Activated CD8-positive, alpha-beta memory T cell treated with anti-CD3 and anti-CD28 coated beads, Interleukin-2, amount 50 U/mL, for 24 hours (primary cell): Measurements from ENCODE around the gene ATL2.
"Not testable (repeated sequence)": the region's sequence is repeated elsewhere in the genome, so short reads cannot be mapped to it uniquely, and the experiment has no call there.

Experiments used
- DNase-seq: peaks from one replicate; pipeline ENCODE4 v3.0.0-alpha.2; 2020; ENCODE audit errors: extremely low read depth

ATL2 gene

DNA sequence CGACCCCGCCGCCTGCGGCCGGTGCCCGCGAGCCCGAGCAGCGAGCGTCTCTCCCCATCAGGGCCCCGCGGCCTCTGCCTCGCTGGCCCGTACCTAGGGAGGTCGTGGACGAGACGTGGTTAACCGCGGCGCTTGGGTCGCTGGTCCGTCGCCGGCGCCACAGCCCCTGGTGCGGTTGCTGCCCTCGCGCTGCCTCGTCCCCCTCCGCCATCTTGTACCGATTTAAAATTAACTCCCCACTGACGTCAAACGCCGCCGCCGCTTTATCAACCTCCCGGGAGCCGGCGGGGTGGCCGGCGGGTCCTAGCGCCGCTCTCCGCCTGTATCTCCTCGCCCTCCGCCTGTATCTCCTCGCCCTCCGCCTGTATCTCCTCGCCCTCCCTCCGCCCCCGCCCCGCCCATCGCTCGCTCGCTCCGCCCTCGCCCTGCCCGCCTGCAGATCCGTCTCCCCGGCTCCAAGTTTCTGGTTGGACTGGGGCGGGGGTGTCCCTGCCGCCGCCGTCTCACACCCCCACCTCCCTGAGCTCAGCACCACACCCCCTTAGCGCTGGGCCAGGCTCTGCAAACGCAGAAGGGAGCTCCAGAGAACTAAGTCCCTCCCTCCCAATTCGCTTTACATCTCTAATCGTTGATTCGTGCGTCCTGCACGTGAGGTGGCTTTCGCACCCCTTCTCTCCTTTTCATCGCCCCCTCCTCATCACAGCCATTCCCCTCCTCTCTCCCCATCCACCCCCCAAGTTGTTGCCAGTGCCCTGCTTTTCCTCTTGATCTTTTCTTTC is at the start of gene ATL2:
ATL2 (minus strand) TSS at position 224 of the 779 bp plus-strand sequence; CDS start at position 211, 13 bp downstream.
- peak; percentile 87 for DNase-seq

DNA sequence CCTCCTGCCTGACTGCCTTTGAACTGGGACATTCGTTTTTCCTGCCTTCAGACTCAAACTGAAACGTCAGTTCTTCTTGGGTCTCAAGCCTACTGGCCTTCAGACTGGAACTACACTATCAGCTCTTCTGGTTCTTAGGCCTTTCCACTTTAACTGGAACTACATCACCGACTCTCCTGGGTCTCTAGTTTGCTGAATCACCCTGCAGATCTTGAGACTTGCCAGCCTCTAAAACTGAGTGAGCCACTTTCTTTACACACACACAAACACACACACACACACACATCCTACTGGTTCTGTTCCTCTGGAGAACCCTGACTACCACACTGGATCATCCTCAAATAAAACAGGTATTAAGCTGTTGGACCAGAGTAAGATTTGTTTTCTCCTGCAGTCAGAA is 46.7 kb upstream of the ATL2 start:
- no peak for DNase-seq

DNA sequence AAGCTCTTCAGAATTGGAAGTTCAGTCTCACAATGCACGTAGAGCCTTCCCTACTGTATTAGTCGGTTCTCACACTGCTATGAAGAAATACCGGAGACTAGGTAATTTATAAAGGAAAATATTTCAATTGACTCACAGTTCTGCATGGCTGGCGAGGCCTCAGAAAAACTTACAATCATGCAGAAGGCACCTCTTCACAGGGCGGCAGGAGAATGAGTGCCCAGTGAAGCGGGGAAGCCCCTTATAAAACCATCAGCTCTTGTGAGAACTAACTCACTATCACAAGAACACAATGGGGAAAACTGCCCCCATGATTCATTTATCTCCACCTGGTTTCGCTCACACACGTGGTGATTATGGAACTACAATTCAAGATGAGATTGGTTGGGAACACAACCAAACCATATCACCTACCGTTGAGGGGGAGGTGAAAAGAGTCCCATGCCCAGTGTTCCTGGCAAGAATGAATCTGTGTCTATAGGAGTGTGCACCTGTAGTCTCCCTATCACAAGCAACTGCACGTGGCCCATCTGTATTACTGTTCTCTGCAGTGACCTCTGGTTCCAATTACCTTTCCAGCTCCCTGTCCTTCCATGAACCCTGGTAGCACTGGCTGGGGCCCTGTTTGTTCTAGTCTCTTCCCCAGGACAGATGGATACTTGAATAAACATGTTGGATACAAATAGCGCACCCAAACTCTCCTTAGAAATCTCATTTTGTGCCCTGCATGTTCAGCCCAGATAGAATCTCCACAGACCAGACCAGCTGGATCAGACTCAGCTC is 44.4 kb upstream of the ATL2 start:
- DNase-seq, result no peak

DNA sequence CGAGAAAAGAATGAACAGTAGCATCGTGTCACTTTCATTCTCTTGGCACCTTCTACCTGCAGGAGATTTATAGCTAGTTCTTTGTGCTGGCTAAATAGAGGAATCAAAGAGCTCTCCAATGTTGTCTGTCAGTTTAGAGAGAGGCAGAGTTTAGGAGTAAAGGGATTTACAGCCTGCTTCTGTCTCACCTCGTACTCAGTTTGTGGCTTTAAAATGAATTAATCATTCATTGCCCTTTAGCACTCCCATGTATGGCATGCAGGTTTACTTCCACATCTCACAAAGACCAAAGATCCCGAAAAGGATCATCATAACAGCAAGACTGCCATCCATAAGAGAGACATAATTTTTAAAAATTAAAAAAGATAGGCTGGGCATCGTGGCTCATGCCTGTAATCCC is 42.4 kb upstream of the ATL2 start:
- no peak for DNase-seq

DNA sequence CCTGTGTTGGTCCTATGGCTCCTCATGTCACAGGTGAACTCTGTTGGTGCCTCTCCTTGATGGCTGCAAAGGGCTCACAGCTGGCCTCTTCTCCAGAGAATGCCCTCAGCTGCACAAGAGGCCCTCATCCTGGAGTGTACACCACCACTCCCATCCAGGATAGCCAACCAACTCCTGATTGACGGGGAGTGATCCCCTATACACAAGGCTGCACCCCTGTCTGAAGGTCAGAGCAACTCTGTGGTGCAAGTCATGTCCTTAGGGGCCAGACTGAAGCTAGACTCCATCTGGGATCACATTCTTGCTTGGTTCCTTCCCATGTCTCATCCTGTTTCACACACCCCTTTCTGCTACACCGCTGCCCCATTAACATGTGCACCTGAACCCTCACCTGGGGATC is 41.7 kb upstream of the ATL2 start:
- no peak for DNase-seq

DNA sequence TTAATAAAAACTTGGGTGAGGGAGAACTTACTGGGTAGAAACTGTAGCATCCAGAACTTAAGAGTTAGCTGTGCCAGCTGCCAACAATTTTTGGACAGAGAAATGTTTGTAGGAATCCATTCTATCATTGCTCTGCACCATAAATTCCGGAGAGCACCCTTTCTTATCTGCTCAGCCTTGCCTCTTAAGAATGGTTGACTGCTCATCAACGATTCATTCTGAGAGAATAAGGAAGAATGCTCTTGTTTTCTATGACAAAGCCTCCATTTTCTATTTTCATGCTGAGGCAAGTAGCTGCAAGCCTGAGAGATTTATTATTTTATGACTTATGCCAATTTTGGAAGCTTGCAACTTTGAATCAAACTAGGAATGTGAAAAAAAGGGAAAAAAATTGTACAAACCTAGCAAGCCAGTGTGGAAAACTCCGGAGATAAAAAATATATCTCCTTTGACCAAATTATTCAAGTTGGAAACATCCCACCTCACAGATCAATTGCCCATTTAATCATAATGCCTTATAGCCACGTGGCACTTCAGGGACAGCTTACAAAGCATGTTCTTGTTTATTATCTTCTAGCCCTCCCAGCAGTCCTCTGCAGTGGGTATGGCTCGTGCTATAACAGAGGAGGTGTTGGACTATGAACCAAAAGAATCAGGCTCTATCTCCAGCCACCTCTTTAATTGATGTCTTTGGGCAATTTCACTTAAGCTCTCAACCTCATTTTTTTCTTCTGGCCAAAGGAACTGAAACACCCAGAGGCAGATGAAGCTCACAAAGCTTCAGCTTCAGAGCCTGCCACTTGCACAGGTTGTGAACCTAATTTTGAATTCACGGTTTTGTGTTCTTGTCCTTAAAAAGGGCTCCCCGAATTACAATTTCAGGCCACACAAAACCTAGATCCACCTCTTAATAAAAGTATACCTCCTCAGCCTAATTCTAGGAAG is 40.9 kb upstream of the ATL2 start:
- no peak for DNase-seq

DNA sequence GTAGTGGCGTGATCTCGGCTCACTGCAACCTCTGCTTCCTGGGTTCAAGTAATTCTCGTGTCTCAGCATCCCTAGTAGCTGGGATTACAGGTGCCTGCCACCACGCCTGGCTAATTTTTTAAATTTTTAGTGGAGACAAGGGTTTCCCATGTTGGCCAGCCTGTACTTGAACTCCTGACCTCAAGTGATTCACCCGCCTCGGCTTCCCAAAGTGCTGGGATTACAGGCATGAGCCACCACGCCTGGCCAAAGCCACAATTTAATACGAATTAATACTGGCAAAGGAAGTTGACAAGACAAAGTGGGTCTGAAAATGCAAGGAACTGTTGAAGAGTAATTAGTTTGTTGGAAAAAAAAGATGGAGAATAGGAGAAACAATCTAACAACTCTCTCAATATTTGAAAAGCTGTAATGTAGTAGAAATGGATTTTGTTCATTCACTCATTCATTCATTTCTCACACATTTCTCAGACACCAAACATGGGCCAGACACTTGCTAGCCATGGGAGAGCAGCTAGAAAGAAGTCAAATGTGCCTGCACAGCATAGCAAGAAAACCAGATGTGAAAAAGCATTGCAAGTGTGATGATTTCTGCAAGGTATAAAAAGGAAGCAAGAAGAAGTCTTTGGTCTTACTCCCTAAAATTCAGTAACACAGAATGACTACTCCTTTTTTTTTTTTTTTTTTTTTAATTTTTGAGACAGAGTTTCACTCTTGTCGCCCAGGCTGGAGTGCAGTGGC is 39.4 kb upstream of the ATL2 start:
- no peak for DNase-seq

DNA sequence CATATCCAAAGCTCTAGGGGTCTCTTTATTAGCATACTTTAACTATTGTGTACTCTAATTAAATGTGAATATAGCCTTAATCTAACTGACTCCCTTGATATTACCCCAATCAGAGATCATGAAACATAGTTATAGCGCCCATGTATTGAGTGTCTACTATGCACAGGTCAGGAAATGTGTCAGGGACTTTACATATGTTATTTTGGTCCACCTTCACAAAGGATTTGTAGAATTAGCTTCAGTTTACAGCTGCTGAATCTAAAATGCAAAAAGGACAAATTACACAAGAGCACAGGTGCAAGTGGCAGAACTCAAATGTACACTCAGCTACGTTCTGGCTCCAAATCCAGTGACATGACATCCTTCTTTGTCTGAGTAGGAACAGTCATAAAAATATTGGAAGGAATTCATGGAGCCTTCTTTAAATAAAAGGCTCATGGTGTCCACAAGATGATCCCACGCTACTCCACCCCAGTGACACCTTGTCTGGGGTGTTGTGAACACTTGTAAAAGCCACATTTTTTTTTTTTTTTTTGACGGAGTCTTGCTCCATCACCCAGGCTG is 38.7 kb upstream of the ATL2 start:
- DNase-seq, result no peak

DNA sequence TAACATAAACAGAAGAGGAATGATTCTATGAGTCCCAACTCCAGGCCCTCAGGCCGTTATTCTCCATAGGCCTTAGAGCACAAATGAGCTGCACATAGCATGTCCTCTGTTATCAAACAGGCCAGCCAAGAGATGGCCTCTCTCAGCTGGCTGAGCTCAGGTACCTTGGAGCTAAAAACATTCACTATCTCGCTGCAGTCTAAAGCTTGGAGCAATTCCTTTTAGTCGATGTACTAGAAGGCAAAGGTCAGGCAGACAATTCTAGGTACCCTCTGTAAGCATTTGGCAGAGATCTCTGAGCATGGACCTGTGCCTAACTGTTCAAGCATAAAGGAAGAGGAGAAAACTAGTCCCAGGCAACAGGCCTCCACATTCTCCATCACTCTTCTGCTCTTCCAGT is 38.0 kb upstream of the ATL2 start:
- no peak for DNase-seq

DNA sequence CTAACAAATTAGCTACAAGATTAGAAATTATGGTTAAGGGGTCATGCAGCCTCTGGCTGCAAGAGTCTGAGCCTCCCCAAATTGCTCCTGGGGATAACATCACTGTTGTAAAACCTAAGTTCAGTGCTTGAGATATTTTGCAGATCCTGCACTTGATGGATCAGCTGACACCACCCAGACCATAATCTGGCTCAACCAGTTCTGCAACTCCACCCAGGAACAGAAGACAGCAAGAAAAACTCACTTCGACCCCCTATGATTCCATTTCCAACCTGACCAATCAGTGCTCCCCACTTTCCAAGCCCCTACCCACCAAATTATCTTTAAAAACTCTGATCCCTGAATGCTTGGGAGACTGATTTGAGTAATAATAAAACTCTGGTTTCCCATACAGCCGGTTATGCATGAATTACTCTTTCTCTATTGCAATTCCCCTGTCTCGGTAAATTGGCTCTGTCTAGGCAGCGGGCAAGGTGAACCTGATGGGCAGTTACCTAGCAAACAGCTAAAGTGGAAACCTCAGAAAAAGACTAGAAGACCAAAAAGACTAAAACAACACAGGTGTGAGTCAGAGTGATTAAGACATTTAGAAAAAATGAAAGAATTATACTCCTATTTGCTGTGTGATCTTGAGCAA is 35.3 kb upstream of the ATL2 start:
- DNase-seq, result not testable (repeated sequence)

DNA sequence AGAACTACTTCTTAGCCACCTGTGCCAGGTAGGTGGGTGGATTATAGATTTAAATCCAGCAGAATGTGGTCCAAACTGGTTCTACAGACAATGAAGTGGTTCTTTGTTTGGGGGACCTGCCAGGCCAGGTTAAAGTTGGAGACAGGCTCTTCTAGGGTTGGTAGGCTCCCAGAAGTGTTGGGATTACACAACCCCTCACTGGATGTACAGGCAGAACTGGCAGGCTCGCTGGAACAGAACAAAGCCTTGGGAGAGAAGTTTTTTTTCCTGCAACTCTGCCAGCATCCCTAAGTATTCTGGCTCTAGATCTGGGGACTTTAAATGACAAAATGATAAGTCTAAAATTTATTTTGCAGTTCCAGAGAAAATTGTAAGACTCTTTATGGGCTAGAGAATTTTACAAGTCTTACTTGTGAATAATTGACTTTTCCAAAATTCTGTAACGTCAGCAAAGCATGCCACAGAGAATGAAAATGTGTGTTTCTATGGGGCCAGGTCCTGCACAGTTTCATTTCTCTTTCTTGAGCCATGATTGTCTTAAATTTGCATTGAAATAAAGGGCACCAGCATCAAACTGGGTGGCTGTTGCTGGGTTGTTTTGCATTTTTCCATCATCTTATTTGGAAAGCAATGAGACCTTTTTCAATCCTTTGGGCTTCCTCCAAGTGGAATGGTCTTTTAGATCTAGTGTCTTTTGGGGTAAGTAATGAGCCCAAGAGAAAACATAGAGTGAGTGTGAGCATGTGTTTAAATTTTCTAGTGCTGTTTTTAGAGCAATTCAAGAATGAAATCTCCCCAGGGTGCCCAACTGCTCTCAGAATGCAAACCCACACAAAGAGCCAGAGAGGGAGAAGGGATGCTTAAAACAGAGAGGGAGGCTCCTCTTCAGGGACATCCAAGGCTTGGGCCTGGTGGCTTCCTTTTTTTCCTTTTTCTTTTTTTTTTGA is 32.4 kb upstream of the ATL2 start:
- no peak for DNase-seq

DNA sequence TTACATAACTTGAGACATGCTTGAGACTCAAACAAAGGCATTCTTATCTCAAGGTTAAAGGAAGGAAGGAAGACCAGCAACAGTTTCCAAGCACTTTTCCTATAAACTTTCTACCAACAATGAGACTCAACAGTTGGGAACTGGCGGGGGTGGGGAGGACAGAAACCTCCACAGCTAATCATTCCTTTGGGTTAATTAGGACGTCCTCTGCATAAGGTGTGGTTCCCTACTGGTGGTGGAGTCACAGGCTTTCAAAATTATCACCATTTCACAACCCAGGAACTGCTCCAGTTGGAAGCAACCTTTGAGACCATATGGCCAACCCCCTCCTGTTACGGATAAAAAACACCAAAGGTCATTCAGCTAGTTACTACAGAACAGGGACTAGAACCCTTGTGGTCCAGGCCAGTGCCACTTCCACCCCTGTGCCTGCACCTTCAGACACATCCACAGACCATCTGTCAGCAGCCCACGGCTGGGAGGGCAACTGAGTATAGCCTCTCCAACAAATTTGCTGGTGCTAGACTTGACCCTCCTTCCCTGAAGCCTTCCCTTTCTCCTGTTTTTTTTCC is 30.1 kb upstream of the ATL2 start:
- DNase-seq, result no peak

DNA sequence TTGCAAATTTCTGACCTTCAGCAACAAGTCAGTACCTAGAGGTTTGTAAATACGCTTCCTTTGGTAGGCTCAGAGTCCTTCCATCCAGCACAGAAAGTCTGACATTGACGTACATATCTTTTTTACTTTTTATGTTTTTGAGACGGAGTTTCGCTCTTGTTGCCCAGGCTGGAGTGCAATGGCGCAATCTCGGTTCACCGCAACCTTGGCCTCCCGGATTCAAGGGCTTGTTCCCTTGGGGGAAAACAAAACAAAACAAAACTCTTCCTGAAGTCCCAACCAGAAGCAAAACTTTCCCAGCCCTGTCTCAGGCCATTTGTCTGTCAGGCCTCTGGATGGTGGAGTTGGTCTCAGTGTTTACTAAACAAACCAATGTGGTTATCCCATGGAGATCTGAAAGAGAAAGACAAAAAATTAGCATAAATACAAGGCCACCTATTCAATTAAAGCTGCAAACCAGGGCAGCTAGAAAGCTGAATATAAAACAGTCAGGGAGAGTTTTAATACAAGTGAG is 29.6 kb upstream of the ATL2 start:
- no peak for DNase-seq

DNA sequence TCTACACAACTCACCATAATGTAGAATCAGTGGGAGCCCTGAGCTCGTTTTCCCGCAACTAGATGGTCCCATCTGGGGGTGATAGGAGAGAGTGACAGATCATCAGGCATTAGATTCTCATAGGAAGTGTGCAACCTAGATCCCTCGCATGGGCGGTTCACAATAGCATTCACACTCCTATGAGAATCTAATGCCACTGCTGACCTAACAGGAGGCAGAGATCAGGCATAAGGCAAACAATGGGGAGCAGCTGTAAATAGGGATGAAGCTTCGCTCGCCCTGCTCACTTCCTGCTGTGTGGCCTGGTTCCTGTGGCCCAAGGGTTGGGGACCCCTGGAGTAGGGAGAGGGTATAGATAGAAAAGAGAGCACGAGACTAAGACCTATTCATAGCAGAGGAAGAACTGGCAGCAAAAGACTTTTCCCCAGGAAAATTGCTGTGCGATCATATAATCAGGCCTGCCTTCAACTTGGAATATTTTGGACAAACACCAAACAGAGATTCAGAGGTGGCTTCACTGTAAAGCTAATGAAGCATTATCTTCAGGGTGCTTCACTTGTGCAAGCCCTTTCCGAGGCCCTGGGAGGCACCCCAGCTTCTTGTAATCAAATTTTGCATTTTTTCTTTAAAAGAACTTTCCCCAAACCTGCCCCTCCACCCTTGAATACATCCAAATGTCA is 29.0 kb upstream of the ATL2 start:
- no peak for DNase-seq

DNA sequence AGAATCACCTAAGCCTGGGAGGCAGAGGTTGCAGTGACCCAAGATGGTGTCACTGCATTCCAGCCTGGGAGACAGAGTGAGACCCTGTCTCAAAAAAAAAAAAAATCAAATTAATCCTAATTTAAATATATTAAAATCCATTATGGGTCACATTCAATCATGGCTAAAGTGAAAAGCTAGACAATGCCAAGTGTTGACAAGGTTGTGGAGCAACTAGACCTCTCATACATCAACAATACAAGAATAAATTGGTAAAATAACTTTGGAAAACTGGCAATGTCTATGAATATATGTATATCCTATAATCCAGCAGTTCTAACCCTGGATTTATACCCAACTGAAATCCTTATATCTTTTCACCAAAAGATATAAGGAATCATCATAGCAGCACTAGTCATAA is 23.4 kb upstream of the ATL2 start:
- DNase-seq, result no peak

DNA sequence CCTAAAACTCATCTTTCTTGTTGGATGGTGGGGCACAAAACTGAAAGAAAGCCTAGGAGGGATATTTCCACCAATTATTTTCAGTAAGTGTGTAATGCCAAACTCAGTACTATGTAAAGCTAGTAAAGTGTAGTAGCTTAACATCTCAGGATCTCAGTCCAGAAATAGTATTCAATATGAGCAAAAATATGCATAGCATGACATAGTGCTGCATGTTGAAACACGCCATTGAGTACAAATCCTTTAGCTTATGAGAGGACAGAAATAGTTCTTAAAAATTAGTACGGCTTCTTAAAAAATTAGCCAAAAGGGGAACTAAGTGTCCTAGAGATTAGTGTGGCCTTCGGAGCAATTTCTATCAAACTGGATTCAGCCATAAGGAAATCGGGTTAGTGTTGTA is 21.7 kb upstream of the ATL2 start:
- DNase-seq, result no peak

DNA sequence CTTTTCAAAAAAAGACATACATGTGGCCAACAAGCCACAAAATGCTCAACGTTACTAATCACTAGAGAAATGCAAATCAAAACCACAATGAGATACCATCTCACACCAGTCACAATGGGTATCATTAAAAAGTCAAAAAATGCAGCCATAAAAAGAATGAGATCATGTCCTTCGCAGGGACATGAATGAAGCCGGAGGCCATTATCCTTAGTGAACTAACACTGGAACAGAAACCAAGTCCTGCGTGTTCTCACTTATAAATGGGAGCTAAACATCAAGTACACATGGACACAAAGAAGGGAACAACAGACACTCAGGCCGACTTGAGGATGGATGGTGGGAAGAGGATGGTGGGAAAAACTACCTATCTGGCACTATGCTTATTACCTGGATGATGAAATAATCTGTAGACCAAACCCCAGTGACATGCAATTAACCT is 17.8 kb upstream of the ATL2 start:
- no peak for DNase-seq

DNA sequence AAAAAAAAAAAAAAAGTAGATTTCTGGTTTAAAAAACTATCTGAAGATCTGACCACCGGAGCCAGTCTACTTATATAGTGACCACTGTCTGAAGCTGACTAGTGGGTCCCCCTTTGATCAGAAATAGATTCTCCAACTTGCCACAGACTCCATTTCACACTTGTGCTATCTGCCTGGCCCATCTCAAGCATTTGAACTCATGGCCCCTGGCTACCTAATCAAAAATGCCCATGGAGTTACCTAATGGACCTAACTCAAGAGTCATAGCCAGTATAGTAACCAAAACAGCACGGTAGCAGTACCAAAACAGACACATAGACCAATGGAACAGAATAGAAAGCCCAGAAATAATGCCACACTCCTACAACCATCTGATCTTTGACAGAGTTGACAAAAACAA is 17.0 kb upstream of the ATL2 start:
- DNase-seq, result no peak
